ENCODE data around the gene ANAPC10.
"Not testable (repeated sequence)": the region's sequence is repeated elsewhere in the genome, so short reads cannot be mapped to it uniquely, and the experiment has no call there.

The ANAPC10 gene

GRCh38 chr4:145071560-145071959, 26.4 kb downstream of the ANAPC10 start:
- DNase-seq (ENCODE audit: low read depth), result no peak

DNA sequence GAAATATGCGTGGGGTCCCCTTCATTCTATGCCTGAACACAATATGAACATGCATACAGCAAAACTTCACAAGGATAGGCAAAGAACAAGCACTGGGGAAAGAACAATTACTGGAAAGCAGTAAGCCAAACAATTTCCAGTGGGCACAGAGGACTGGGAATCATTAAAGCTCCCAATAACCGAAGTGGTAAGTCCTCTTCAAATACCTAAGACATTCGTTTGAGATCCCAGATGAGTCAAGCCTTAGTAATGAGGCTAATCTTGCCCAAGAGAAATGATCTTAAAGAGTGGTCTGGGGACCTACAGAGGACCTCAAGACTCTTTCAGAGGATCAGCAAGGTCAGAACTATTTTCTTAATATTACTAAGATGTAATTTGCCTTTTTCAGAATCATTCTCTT, 28.6 kb downstream of the ANAPC10 start:
- peak; percentile 74 for DNase-seq (ENCODE audit: low read depth)

GRCh38 chr4:145066063-145066501, 31.9 kb downstream of the ANAPC10 start:
- DNase-seq (ENCODE audit: low read depth), result no peak

GRCh38 chr4:145061318-145061920, 36.6 kb downstream of the ANAPC10 start:
- peak; percentile 61 for DNase-seq (ENCODE audit: low read depth)

GRCh38 chr4:145058256-145058655, 39.7 kb downstream of the ANAPC10 start:
- DNase-seq (ENCODE audit: low read depth), result no peak

DNA sequence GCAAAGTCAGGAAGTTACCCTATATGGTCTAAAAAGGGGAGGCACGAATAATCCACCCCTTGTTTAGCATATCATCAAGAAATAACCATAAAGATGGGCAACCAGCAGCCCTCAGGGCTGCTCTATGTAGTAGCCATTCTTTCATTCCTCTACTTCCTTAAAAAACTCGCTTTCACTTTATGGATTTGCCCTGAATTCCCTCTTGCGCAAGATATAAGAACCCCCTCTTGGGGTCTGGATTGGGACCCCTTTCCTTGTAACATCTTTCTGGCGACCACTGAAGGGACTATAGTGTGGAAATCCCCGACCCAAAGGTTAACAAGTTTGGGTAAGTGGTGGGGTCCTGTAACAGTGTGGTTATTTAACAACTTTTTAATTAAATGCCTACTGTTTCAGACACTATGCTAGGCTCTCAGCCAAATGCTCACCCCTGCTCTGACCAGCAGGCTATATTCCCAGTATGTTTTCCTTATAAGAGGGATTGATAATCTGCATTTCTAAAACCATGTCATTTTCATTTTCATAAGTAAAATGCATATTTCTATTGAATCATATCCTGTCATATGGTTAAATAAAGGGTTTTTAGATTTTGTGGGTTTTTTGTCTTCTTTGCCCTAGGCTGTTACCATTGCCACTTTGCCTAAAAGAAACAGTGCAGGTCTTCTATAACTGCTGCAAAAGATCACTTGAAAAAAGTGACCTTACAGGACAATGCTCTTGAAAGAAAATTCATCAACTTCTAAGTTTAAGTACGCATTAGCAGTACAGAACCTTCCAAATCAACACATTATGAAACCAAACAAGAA, 41.5 kb downstream of the ANAPC10 start:
- DNase-seq (ENCODE audit: low read depth), result no peak

- DNase-seq (ENCODE audit: low read depth), result no peak
Measured at GRCh38 chr4:145055533-145056257, 42.3 kb downstream of the ANAPC10 start.

GRCh38 chr4:145049241-145049640, 48.8 kb downstream of the ANAPC10 start:
- DNase-seq (ENCODE audit: low read depth), result no peak

- DNase-seq (ENCODE audit: low read depth), result no peak
Measured at GRCh38 chr4:145048817-145049216, 49.2 kb downstream of the ANAPC10 start.

- DNase-seq (ENCODE audit: low read depth), result peak; percentile 65
Measured at GRCh38 chr4:145047151-145047550, 50.8 kb downstream of the ANAPC10 start.

DNA sequence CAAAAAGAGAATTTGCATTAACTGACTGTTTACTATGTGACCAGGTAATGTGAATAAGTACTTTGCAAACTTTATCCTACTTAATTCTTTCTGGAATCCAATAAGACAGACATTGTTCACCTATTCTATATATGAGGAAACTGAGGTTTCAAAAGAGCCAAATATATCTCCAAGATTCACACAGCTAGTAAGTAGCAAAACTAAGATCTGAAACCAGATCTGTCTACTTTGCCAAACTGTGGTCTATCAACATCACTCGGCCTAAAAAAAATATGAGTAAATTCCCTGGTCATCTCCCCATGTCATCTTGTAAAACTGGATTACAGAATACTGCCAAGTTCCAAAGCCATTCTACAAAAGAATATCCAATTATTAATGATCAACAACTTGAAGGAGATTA, 52.8 kb downstream of the ANAPC10 start:
- no peak for DNase-seq (ENCODE audit: low read depth)

- DNase-seq (ENCODE audit: low read depth), result peak; percentile 57
Measured at GRCh38 chr4:145044341-145044740, 53.7 kb downstream of the ANAPC10 start.

- no peak for DNase-seq (ENCODE audit: low read depth)
Measured at GRCh38 chr4:145043306-145043705, 54.7 kb downstream of the ANAPC10 start.

DNA sequence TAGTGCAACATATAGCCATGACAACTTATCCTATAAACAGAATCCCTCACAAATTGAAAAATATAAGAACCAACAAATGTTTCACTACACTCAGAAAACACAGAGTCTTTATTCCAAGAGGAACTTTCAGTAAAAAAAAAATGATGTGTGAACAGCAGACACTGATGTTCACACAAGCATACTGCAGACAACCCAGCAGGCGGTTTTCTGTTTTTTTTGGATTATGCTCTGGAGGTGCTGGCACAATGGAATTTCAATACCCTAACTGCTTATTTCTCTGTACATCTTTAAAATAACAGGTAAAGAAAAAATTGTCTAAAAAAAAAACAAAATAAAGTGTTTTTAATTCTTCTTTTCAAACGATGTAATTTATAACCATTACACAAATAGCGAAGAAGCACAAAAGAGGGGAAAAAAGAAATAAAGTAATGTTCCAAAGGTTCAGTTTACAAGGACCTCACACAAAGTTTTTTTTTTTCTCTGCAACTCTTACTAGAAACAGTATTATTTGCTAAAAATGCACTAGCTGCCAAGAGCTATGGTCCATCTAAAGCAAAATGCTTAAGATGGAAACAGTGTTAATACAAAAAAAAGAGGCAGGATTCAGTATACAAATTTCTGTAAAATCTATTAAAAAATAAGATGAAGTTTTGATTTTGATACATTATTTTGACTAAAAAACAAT, 55.3 kb downstream of the ANAPC10 start:
- DNase-seq (ENCODE audit: low read depth), result no peak

DNA sequence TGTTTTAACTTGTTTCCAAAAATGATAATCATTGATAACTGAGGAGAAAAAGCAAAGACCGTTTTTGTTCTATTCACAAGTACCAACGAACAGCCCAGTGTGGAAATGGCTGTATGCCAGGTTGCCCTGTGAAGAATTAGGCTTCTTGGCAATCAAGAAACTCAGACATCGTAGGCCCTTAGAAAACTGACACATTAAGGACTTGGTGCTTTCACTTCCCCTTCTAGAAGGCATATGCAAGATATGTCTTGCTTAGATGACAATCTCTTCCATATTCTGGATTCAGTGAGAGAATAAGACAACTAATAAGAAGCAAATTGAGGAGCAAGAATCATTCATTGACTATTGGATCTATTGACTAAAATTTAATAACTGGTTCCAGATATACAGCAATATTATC, 56.6 kb downstream of the ANAPC10 start:
- no peak for DNase-seq (ENCODE audit: low read depth)

GRCh38 chr4:145035494-145036136, 62.4 kb downstream of the ANAPC10 start:
- no peak for DNase-seq (ENCODE audit: low read depth)

DNA sequence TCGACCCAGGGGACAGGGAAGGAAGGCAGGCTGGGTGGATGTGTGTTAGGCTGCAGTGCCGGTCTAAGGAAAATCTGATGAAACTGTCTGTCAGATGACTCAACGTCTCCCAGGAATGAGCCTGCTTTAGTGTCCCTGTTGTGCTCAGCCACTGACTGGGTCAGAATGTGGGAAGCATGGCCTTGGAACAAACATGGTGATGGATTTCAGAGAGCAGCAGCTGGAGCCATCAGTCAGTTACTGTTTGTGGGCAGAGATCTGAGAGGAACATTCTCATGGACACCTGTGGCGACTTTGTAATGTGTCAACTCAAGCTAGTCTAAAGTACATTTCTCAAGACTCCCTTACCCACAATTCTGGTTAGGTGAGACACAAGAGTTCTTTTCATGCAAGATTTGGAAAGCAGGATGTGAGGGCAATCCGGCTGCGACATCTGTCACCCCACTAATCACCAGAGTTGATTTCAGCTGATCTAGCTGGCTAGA, 63.2 kb downstream of the ANAPC10 start:
- DNase-seq (ENCODE audit: low read depth), result peak; percentile 87

DNA sequence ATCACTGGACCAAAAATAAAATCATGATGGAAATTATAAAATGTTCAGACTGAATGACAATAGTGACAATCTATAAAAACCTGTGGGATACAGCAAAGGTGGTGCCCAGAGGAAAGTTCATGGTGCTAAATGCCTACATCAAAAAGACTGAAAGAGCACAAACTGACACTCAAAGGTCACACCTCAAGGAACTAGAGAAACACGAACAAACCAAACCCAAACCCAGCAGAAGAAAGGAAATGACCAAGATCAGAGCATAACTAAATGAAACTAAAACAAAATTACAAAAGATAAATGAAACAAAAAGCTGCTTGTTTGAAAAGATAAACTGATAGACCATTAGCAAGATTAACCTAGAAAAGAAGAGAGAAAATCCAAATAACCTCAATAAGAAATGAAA, 78.7 kb downstream of the ANAPC10 start:
- no peak for DNase-seq (ENCODE audit: low read depth)

DNA sequence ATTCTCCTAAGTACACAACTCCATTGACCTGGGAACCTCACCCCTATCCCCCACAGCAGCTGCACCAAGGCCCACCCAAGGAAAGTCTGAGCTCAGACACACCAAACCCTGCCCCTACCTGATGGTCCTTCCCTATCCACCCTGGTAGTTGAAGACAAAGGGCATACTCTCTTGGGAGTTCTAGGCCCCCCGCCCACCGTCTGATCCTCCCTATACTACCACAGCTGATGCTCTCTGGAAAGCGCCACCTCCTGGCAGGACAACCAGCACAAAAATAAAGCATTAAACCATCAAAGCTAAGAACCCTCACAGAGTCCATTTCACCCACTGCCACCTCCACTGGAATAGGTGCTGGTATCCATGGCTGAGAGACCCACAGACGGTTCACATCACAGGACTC, 83.6 kb downstream of the ANAPC10 start:
- DNase-seq (ENCODE audit: low read depth), result no peak

DNA sequence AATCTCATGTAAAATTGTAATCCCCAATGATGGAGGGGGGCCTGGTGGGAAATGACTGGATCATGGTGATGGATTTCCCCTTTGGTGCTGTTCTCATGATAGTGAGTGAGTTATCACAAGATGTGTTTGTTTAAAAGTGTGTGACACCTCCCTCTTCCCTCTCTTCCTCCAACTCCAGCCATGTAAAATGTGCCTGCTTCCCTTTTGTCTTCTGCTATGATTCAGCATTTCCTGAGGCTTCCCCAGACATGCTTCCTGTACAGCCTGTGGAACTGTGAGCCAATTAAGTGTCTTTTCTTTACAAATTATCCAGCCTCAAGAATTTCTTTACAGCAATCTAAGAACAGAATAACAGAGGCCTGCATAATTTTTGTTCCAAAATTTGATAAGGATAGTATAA, 85.2 kb downstream of the ANAPC10 start:
- DNase-seq (ENCODE audit: low read depth), result peak; percentile 77

DNA sequence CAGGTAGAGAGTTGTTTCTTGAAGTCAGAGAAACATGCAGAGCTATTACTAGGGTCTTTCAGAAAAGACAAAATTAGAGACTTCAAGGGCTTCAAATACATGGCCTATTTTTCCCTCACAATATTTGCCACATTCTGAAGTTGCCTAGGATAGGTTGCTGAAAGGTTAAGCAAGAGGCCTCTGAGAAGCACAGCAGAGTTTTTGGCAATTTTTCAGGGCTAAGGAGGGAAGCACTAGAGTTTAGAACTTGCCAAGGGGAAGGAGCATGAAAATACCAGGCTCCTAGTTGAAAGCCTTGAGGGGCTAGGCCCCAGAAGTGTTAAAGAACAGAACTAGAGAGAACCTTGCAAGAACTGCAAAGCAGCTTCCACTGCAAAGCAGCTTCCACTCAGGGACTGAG, 86.4 kb downstream of the ANAPC10 start:
- peak; percentile 32 for DNase-seq (ENCODE audit: low read depth)

- not testable (repeated sequence) for DNase-seq (ENCODE audit: low read depth)
Measured at GRCh38 chr4:145010315-145010714, 87.7 kb downstream of the ANAPC10 start.

Data from iris pigment epithelial cell (primary cell).